GM23338 (cell line): ENCODE results near the gene ANKFN1.

Experiments
- STAT1 ChIP-seq: IDR thresholded peaks from one replicate; pipeline ENCODE4 v1.6.1; 2016; ENCODE audit warnings: antibody characterized with exemption; ENCODE audit not compliant: unreplicated experiment
- TF ChIP-seq, protein P1 (sequence below), 2 experiments: fragments of 200-600 bp in 1 of 2; sonication (generic) in 1 of 2; conservative IDR thresholded peaks; 2 replicates each; pipeline versions ENCODE4 v1.5.1 to v1.6.1; 2016 to 2017; ENCODE audit warnings: antibody characterized with exemption in 2 of 2, low read depth in 2 of 2, mild to moderate bottlenecking in 2 of 2, moderate library complexity in 1 of 2

DNA sequence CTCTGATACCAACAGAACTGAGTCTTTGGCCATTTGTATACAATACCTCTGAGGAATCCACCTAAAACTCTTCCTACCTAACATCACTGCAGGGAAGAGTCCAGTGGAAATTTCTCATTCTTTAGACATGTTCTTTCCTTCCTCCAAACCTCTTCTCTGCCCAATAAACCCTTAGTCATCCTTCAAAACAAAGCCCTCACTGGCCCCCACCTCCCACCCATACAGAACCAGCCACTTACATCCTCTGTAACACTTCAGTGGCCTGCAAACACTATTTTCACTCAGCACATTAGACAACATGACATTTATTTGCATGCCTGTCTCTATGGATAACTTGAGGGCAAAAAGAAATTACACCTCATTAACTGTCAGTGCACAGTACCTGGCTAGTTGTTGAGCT is 239.9 kb downstream of the ANKFN1 start:
- no peak for TF ChIP-seq STAT1
- TF ChIP-seq, protein P1, sequence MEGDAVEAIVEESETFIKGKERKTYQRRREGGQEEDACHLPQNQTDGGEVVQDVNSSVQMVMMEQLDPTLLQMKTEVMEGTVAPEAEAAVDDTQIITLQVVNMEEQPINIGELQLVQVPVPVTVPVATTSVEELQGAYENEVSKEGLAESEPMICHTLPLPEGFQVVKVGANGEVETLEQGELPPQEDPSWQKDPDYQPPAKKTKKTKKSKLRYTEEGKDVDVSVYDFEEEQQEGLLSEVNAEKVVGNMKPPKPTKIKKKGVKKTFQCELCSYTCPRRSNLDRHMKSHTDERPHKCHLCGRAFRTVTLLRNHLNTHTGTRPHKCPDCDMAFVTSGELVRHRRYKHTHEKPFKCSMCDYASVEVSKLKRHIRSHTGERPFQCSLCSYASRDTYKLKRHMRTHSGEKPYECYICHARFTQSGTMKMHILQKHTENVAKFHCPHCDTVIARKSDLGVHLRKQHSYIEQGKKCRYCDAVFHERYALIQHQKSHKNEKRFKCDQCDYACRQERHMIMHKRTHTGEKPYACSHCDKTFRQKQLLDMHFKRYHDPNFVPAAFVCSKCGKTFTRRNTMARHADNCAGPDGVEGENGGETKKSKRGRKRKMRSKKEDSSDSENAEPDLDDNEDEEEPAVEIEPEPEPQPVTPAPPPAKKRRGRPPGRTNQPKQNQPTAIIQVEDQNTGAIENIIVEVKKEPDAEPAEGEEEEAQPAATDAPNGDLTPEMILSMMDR (conservative IDR thresholded peaks at IDR 0.05; ENCODE audit: low read depth in 2 of 2): no peak
